Measurements from ENCODE around the gene GCH1.

DNA sequence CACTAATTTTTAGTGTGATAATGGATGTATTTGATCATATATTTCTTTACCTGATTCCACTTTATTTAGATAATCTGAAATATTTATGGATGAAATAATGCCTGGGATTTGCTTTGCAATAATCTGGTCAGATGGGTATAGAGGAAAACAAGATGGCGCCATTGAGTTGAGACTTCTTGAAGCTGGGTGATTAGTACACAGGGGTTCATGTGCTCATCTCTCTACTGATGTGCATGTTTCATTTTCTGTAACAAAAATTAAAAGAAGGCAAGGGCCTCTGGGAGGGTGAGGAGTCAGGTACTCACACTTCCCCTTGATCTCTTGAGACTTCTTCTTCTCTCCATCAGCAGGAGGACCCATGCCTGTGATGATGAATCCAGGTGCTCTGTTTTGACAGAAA lies 61.8 kb downstream of the GCH1 start:
- no peak for TF ChIP-seq CTCF (IDR thresholded peaks at IDR 0.05)
- TF ChIP-seq POLR2A (IDR thresholded peaks at IDR 0.05): no peak
